Ramos (cell line): ENCODE results near the gene POU3F2.

Experiments
- in situ Hi-C: fragments of 300-500 bp; cut with MboI; formaldehyde crosslinking; loops from one replicate; pipeline ENCODE4 v1.14.3; 2022; ENCODE audit warnings: low sequenced_read_pairs; ENCODE audit not compliant: unreplicated experiment

POU3F2 gene

GRCh38 chr6:98841621-98842341 is 7.4 kb downstream of the POU3F2 start:
- in situ Hi-C loops: loop anchor here (25.0 kb wide), 1 partner anchor 1354 kb away; no protein-coding TSS in a partner anchor

GRCh38 chr6:98842342-98843180 is 8.2 kb downstream of the POU3F2 start:
- in situ Hi-C loops: loop anchor here (25.0 kb wide), 1 partner anchor 1355 kb away; no protein-coding TSS in a partner anchor

- in situ Hi-C loops: loop anchor here (25.0 kb wide), 1 partner anchor 1356 kb away; no protein-coding TSS in a partner anchor
Measured at GRCh38 chr6:98843271-98844243, 9.2 kb downstream of the POU3F2 start.

GRCh38 chr6:98844244-98845210 is 10.2 kb downstream of the POU3F2 start:
- in situ Hi-C loops: loop anchor here (25.0 kb wide), 1 partner anchor 1357 kb away; no protein-coding TSS in a partner anchor

- in situ Hi-C loops: loop anchor here (25.0 kb wide), 1 partner anchor 1358 kb away; no protein-coding TSS in a partner anchor
Measured at GRCh38 chr6:98845211-98846020, 11.0 kb downstream of the POU3F2 start.

- in situ Hi-C loops: loop anchor here (25.0 kb wide), 1 partner anchor 1359 kb away; no protein-coding TSS in a partner anchor
Measured at GRCh38 chr6:98846021-98846380, 11.6 kb downstream of the POU3F2 start.

GRCh38 chr6:98847416-98847778 is 13.0 kb downstream of the POU3F2 start:
- in situ Hi-C loops: loop anchor here (25.0 kb wide), 1 partner anchor 1360 kb away; no protein-coding TSS in a partner anchor

GRCh38 chr6:98847779-98848538 is 13.6 kb downstream of the POU3F2 start:
- in situ Hi-C loops: loop anchor here (25.0 kb wide), 1 partner anchor 1361 kb away; no protein-coding TSS in a partner anchor

GRCh38 chr6:98848539-98849242 is 14.3 kb downstream of the POU3F2 start:
- in situ Hi-C loops: loop anchor here (25.0 kb wide), 1 partner anchor 1361 kb away; no protein-coding TSS in a partner anchor

- in situ Hi-C loops: no loop called here
Measured at GRCh38 chr6:98864497-98864896, 30.1 kb downstream of the POU3F2 start.

GRCh38 chr6:98871057-98871456 is 36.7 kb downstream of the POU3F2 start:
- in situ Hi-C loops: no loop called here

- in situ Hi-C loops: no loop called here
Measured at GRCh38 chr6:98871821-98872220, 37.4 kb downstream of the POU3F2 start.

- in situ Hi-C loops: no loop called here
Measured at GRCh38 chr6:98875375-98875774, 41.0 kb downstream of the POU3F2 start.

GRCh38 chr6:98877250-98877649 is 42.9 kb downstream of the POU3F2 start:
- in situ Hi-C loops: no loop called here

GRCh38 chr6:98880486-98880885 is 46.1 kb downstream of the POU3F2 start:
- in situ Hi-C loops: no loop called here

GRCh38 chr6:98885330-98885729 is 51.0 kb downstream of the POU3F2 start:
- in situ Hi-C loops: no loop called here

- in situ Hi-C loops: no loop called here
Measured at GRCh38 chr6:98887650-98888049, 53.3 kb downstream of the POU3F2 start.
